ENCODE measurements around the gene SYT8.

SYT8 gene

GRCh38 chr11:1846453-1846932 lies 11.7 kb downstream of the SYT8 start:
- DNase-seq, result no peak

DNA sequence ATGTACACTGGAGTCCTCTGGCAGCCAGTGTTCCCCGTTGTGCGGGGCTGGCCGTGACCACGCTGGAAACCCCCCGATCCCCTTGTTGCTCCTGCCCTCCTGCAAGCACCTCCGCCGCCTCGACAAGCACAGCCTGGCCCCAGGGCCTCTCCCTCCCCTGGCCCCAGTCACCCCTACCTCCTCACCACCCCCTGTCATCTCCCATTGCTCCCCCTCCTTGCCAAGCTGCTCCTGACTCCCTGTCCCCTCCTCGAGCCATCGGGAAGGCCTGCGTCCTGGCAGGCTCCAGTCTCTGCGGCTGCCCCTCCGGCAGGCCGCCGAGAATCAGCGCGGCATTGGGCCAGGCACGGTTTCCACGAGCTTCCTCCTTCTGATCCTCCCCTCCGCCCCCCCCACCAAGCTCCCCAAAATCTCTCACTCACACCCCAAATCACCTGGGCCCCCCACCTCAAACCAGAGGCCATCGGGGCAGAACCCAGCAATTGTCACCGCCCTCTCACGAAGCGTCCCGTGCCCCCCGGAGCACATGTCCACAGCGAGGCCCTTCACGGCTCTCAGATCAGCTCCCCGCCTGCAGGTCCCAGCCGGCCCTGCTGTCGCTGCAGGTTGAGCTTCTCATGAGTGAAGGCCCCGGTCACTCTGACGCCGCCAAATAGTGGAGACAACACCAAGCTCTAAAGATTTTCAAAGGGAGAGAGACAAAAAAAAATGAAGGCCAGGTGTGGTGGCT lies 12.4 kb downstream of the SYT8 start:
- no peak for DNase-seq

GRCh38 chr11:1847926-1848639 lies 13.3 kb downstream of the SYT8 start:
- DNase-seq, result no peak

DNA sequence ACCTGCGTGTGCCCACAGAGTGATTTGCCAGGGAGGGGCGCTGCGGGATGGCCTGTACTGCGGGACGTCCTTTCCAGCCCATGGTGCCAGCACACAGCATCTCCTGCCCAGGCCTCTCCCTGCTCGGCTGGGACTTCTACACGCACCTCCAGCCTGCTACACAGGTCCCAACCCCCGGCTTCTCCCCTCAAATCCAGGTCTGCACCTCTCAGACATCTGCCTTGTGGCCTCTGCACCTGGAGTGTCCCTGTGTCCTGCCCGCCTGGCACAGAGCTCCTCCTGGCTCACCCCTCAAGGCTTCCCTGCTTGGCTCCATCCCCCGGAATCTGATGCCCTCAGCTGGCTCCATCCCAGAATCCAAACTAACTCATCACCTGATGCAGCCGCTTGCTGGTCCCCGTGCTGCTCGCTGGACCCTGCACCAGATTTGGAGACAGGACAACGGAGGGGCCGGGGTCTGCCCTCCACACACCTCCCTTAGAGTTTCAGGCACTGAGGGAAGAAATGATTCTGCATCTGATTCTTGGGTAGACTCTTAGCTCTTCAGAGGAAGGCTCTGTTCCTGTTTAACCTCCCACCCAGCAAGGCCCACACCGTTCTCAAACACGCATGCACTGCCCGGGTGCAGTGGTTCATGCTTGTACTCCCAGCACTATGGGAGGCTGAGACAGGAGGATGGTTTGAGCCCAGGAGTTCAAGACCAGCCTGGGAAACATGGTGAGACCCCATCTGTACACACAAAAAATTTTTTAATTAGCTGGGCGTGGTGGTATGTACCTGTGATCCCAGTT lies 14.0 kb downstream of the SYT8 start:
- no peak for DNase-seq

DNA sequence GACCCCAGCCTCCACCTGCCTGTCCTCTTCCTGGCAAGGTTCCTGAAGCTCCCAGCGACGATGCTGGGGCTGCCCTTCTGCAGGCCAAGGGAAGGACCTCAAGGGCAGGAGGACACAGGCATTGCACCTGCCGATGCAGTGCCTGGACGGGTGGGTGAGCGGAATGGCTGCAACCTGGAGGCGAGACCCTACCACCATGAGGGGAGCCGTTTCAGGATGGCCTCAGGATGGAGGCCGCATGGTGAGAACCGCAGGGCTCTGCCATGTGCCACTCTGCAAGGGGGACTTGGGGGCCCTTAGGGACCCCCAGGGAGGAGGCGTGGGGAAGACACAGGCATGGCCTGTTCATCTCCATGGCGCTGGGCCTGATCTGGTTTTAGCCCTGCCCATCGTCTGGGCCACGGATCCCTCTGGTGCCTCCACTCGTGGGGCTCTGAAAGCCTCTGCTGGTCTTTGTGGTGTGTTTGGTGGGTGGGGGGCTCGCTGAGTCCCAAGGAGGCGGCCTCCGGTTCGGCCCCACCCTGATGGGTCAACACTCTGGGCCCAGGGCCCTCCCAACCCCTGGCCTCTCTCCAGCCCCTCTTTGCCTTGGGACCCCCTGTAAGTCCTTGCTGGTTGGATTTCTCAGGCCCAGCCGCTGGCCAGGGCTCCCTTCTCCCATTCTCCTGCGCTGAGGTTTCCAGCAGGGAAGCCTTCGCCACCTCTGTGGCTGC lies 16.8 kb downstream of the SYT8 start:
- no peak for DNase-seq

- no peak for DNase-seq
Measured at GRCh38 chr11:1852271-1852876, 17.6 kb downstream of the SYT8 start.

- no peak for DNase-seq
Measured at GRCh38 chr11:1852877-1853276, 18.1 kb downstream of the SYT8 start, which contains the start of gene LSP1. TSS of gene LSP1 (plus strand) at chr11:1853084. CDS start at chr11:1853145, 61 bp downstream.

- no peak for DNase-seq
Measured at GRCh38 chr11:1853376-1854131, 18.8 kb downstream of the SYT8 start.

DNA sequence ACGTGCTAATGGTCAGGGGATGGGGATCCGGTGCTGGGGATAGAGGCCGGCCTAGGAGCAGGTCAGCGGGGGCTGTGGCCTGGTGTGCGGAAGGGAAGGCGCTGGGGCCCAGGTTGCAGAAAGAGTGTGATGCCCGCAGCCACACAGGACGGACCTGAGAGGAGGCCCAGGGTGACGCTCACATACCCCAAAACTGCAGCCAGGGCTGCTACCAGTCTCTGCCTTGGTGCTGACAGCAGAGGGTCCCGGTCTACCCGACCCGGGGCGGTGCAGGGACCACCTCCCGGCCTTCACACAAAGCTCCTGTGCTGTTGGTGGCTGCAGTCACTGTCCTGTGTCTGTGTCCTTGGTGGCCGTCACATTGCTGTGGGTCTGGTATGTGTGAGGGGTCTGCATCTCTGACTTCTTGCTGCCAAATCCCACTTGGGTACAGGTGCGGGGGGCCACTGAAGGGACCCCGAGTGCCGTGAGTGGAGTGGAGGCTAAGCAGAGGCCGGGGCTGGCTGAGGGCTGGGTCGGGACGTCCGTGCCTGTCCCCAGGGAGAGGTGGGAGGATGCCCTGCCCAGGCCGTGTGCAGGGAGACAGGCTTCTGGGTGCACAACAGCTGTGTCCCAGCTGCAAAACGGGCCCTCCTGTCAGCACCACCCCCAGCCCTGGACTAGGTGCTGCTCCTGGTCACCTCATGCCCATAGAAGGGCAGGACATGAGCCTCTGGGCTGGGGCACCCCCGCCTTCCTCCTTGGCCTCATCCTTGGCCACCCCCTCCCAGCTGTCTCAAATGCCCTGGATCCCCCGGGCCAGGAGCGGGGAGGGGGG lies 19.6 kb downstream of the SYT8 start:
- no peak for DNase-seq

DNA sequence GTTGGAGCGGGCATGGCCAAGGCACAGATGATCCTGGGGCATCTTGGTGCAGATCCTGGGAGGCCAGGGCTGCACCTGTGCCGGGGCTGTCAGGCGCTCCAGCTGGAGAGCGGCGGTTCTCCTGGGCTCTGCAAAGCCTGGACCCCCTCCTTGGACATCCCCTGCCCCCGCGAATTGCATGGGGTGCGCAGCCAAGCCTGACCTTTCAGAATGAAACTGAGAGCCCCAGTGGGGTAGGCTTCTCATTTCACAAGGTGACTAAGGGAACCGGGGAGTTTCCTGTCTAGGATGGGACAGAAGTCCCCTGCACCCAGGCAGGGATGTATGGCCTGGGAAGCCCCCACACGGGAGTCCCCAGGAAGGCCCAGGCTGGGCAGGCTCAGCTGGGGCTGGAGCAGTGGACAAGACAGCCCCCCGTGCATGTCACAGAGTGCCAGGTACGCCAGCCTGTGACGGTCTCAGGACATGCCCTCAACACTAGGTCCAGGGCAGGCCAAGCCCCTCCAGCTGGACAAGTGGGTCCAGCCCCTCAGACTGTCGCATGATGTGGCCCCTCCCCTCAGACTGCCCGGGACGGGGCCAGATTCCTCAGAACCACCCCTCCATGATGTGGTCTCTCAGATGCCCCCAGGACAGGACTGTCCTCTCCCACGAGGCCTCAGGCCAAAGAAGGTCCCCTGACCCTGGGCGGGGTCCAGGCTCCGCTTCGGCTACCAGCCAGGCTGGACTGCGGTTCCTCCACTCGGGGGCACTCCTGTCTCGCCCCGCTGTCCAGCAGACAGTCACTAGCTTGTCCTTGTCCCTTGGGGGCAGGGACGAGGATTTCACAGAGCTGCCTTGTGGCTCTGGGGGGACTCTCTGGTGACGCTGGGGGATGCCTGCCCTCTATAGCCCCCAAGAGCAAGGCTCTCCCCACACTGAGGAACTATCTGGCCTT lies 20.4 kb downstream of the SYT8 start:
- no peak for DNase-seq

- DNase-seq, result no peak
Measured at GRCh38 chr11:1855886-1856265, 21.1 kb downstream of the SYT8 start.

DNA sequence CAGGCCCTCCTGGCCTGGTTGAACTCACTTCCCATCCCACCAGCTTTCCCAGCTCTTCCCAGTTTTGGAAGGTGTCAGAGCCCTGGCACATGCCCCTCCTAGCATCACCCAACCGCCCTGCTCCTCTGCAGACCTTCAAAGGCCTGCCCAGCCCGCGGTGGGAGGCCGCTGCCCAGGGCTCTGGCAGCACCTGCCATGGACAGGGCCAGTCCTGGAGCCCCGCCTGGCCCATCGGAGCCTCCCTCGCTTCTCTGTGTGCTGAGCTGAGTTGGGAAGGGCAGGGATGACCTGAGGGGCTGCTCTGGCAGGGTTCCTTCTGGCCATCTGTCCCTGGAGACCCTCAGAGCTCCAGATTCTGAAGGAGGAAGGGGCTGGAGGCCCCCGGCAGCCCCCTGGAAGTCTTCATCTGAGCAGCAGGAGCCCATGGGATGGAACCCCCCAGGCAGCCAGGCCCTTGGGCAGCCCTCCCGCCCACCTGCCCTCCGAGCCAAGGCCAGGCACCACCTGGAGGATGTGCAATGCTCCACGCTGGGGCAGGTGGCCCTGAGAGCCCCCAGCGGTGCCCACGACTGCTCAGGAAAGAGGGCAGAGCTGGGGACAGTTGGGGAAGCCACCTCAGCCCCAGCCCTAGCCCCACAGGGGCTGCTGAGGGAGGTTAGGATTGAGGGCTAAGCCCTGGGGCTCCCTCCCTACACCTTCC lies 21.7 kb downstream of the SYT8 start:
- no peak for DNase-seq

DNA sequence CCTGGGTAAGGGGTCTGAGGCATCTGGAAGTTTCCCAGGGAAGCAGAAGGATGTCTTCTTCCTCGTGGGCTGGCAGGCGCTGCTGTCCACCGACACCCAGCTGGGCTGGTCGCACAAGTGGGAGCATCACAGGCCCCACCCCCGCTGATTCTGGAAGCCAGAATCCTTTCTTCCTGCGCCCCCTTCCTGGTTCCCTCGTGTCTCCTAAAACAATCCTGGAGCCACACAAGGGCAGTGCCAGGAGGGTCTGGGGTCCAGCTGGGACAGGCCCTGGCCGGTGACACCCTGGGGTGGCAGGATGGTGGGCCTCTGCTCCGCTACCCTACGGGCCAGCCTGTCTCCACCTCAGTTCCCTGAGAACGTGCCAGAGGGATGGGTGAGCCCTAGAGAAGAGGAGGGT lies 22.3 kb downstream of the SYT8 start:
- DNase-seq, result no peak

DNA sequence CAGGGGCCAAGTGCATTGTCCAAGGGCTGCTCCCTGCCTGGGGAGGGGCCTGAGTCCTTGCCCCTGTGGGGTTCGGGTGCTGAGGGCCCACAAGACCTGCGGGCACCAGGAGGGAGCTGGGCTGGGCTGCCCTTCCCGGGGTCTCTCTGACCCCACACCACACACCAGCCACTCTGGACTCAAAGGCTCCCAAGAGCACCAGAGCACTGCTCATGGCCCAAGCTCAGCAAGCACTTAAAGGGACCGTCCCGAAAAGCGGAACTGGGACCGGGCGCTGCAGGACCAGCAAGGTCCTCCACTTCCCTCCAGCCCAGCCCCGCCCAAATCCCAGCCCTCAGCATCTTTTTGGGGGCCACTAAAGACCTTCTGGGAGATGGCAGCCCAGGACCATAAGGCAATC lies 23.4 kb downstream of the SYT8 start:
- no peak for DNase-seq

DNA sequence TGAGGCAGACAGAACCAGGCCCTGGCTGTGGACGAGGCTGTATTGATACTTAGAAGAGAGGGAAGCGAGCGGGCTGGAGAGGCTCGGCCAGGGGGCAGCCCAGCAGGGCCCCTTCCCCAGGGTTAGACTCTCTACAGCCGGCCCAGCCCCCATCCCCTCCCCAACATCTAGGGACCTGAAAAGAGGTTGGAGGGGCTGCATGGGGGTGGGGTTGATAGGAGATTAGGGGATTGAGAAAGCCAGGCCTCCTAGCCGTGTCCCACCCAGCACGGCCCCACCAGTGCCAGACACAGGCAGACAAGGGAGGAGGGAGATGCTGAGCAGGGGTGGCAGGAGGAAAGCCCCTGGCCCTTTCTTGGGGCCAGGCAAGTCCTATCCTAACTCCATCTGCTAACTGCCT lies 23.8 kb downstream of the SYT8 start:
- no peak for DNase-seq

DNA sequence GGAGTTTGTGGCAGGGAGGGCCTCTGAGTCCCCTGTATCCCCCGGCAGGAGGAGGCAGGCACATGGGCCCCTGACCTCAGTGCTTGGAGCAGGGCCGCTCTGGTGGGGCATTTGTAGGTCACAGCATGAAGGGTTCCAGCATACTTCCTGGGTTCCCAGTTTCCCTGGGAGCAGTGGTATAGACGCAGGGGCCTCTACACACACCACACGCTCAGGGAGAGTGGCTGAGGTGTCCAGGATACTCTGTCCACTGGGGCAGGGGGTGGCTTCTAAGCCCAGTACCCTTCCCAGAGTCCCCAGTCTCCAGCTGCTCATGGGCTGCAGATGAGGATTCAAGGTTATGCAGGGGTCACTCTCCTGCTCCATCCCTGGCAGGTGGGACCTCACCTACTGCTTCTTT lies 24.2 kb downstream of the SYT8 start:
- no peak for DNase-seq

DNA sequence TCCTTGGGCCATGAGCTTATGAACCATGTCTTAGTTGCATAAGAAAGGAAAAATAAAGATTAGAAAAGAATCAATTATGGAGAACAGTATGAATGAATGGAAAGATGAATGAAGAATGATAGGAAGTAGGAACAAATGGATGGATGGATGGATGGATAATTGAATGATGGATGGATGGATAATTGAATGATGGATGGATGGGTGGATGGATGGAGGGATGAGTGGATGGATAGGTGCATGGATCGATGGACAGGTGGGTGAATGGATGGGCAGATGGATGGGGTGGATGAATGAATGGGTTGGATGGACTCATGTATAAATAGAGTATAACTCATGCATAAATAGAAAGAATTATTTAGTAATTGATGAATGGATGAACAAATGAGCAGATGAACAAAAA lies 25.3 kb downstream of the SYT8 start:
- no peak for DNase-seq

DNA sequence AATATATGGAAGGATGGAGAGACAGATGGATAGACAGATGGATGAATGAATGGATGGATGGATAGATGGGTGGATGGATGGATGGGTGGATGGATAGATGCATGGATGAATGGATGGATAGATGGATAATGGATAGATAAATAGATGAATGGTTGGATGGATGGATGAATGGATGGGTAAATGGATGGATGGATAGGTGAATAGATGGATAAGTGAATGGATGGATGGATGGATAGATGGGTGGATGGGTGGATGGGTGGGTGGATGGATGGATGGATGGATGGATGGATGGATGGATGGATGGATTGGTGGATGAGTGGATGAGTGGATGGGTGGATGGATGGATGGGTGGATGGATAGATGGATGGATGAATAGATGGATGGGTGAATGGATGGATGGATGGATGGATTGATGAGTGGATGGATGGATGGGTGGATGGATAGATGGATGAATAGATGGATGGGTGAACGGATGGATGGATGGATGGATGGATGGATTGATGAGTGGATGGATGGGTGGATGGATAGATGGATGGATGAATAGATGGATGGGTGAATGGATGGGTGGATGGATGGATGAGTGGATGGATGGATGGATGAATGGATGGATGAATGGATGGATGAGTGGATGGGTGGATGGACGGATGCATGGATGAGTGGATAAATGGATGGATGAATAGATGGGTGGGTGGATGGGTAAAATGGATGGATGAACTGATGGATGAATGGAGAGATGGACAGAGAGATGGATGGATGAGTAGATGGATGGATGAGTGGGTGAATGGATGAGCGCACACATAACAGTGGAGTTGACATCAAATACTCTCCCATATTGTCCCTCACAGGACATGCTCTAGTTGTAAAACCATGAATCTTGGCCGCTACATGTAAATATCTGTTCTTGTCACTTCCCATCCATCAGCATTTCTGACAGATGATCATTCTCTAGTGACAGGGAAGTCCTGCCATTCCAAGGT lies 26.9 kb downstream of the SYT8 start:
- no peak for DNase-seq

All from T1000 (cell line).